Stimulated activated CD4-positive, alpha-beta T cell treated with anti-CD3 and anti-CD28 coated beads, Interleukin-12 subunit alpha, Interleukin-12 subunit beta, amount 100 ng/mL, for 48 hours (primary cell): ENCODE measurements around the gene MON1A.
"Not testable (repeated sequence)": the region's sequence is repeated elsewhere in the genome, so short reads cannot be mapped to it uniquely, and the experiment has no call there.

ENCODE experiments used
- DNase-seq, 3 donors: peaks; one replicate each; pipeline ENCODE4 v3.0.0-alpha.2; 2020; ENCODE audit warnings: low read depth in 2 of 3, low spot score in 1 of 3

Gene MON1A

DNA sequence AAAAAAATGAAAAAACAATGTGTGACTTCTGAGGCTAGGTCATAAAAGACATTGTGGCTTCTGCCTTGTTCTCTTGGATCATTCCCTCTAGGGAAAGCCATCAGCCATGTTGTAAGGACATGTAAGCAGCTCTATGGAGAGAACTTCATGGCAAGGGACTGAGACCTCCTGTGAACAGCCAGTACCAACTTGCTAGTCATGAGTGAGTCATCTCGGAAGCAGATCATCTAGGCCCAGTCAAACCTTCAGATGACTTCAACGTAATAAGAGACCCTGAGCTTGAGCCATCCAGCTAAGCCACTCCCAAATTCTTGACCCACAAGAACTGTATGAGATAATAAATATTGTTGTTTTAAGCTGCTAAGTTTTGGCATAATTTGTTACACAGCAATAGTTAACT lies 4.9 kb downstream of the MON1A start:
- no peak for DNase-seq

DNA sequence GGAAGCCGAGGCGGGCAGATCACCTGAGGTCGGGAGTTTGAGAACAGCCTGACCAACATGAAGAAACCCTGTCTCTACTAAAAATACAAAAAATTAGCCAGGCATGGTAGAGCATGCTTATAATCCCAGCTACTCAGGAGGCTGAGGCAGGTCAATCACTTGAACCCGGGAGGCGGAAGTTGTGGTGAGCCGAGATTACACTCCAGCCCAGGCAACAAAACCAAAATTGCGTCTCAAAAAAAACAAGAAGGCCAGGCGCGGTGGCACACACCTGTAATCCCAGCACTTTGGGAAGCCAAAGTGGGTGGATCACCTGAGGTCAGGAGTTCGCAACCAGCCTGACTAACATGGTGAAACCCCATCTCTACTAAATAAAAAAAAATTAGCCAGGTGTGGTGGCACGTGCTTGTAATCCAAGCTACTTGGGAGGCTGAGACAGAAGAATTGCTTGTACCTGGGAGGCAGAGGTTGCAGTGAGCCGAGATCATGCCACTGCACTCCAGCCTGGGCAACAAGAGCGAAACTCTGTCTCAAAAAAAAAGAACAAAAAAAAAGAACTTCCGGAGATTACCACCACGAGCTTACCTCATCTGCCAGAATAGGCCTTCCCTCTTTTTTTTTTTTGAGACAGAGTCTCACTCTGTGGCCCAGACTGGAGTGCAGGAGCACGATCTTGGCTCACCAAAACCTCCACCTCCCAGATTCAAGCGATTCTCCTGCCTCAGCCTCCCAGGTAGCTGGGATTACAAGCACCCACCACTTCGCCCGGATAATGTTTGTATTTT lies 11.6 kb downstream of the MON1A start:
- not testable (repeated sequence) for DNase-seq

DNA sequence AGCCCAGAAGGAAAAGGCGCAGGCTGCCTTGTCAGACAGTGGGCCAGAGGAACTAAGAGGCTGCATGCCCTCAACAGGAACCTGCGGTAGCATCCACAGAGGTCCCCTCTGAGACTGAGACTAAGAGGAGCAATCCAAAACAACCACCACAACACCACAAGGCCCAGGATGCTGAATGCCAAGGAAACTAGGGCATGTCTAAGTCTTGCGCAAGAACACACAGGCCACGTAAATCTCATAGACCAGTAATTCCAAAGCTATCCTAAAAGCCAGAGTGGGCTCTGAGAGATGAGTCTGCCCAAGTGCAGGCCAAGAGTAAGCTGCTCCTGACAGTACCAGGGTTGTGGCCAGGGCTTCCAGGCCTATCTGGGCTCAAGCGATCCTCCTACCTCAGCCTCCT lies 12.9 kb downstream of the MON1A start:
- DNase-seq = no peak

DNA sequence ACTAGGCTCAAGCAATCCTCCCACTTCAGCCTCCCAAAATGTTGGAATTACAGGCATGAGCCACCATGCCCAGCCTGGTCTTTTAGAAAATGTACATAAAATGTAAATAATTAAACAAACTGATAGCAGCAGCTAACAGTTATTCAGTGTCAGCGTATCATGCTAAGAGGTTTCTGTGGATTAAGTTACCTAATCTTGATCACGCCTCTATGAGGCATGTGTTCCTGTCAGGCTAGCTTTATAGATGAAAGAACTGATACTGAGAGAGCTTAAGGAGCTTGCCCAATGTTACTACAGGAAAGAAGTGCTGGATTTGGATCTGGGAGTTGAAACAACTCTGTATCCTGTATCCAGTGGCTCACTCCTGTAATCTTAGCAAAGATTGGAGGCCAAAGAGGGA lies 14.7 kb downstream of the MON1A start:
- no peak for DNase-seq

DNA sequence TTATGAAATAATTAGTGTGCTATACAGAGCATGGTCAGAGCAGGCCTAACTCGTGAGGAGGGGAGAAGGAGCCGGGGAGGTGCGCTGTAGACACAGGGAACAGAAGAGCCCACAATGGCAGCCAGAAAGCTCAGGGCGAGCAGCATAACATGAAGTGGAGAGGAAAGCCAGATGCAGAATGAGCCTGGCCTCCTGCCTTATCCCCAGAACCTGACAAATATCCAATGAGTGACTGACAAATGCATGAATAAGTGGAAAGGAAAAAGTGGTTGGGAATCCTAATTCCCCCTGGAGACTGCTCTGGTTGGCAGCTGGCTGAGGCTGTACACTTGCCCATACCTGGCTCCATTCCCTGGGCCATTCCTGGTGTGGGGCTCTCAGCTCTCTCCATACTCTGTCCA lies 16.7 kb downstream of the MON1A start:
- no peak for DNase-seq

DNA sequence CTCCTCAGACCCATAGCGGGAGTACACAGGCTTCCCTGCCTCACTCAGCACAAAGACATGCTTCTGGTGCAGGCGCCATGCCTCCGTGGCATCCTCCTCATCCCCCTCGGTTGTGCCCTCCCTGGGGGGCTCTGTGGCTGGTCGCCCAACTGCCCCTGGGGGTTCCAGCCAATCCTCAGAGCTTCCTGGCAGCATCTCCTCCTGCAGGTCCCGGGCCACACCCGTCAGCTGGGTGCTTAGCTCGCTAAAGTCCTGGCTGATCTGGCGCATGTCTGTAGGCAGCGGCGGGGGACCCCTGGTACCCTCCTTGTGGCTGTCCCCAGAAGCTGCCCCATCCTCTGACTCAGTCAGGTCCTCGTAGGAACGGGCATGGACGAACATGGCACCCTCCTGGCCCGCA lies 18.0 kb downstream of the MON1A start:
- no peak for DNase-seq

DNA sequence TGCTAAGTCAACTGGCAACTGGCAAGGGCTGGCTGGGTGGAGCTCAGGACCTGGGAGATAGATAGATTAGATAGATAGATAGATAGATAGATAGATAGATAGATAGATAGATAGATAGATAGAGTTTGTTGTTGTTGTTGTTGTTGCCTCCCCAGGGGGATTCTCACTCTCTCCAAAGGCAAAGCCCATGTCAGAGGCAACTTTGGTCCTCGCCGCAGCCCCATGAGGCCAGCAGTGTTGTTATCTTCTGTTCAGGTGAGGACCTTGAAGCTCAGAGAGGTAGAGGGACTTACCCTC lies 18.5 kb downstream of the MON1A start:
- no peak for DNase-seq

DNA sequence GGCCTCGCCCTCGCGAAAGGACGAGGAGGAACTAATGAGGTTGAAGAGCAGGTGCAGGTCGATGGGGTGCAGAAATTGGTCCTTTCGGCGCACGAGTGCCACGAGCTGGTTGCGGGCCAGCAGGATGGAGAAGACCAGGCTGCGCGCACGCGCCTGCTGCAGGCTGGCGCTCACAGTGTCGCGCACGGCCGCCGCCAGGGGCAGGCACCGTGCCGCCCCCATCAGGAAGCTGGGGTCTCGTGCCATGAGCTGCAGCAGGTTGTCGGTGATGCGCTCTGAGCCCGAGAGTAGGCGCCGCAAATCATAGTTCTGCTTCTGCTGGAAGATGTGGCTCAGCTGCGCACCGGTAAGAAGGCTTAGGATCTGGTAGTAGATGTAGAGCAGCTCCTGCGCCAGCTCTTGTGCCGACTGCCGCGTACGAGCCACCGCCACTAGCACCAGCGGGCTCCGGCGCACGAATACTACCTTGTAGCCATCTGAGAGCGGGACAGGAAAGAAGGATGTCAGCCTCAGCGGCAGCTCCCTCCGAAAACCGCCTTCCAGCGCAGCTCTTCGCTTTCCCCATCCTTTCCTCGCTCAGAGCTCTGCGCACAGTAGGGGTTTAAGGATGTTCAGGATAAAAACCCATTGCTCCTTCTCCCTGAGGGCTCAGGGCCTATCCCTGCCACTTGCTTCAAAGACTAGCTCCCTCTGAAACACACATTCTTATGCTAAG lies 19.0 kb downstream of the MON1A start:
- no peak for DNase-seq

DNA sequence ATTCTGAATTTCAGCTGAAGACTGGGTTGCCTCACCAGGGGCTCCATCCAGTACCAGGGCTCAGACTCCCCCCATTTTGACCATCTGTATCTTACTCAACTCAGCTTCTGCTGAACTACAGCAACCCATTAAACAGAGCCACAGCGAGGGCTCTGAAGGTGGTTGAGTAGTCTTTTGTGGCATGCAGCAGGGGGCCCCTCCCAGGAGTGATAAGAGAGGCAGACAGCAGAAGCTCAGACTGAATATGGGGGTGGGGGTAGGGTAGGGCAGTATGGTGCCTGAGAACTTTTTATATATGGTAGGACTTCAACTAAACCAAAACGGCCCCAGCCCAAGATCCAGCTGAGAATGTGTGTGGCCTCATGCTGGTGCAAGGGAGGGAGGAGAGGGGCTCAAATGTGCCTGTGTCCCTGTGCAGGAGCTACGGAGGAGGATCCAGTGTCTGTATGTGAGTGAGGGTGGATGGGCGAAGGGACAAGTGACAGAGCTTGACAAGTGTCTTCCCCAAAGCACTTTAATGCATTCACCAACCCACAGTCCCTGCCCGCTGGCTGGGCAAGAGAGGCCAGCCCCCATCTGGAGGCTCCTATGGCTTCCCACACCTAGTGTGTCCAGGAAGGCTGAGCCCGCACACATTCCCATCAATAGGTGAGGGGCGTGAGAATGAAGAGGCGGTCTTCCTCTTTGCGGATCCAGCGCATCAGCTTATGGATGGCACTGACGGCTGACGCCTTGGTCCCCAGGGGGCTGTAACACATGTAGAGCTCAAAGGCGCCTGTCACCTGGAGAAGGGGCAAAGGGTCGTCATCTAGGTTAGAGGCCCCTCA lies 21.0 kb downstream of the MON1A start:
- no peak for DNase-seq

DNA sequence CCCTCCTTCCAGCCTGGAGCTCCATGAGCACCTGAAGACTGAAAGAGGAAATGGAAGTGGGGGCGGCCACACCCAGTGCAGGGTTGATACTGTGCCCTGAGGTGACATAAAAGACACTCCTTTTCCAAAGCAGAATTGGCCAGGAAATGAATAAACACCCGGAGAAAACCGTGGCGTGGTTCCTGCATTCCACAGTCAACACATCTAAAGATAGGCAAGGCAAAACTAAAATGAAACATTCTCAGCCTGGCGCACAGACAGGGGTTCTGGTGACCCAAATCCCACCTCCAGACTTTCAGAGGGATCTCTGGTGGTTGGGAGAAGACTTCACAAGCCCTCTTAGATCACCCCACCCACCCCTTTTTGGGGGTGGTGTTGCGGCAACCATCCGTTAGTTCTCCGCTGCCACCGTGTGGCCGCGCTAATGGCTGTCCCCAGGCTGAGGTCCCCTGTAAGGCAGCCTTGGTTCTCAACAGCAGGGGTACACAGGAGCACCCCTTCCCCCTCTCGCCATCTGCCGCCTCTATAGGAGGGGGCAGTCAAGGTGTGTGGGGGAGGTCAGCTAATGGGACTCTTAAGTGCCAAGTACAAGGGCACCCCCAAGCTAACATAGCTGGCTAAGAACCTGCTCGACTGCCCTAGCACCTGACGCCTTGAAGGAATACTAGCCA lies 23.4 kb downstream of the MON1A start:
- DNase-seq = peak; percentile 30 to 43 (median 40)

DNA sequence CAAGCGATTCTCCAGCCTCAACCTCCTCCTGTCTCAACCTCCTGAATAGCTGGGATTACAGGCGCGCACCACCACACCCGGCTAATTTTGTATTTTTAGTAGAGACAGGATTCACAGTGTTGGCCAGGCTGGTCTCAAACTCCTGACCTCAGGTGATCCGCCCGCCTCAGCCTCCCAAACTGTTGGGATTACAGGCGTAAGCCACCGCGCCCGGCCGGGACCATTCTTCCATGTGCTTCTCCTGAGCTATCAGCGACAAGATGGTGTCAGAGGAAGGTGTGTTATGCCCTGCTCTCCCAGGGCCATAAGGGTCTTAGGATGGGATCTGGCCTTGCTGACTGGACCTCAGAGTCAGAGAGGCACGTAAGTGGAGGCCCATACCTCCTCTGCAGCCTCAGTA lies 25.2 kb downstream of the MON1A start:
- DNase-seq = not testable (repeated sequence)

DNA sequence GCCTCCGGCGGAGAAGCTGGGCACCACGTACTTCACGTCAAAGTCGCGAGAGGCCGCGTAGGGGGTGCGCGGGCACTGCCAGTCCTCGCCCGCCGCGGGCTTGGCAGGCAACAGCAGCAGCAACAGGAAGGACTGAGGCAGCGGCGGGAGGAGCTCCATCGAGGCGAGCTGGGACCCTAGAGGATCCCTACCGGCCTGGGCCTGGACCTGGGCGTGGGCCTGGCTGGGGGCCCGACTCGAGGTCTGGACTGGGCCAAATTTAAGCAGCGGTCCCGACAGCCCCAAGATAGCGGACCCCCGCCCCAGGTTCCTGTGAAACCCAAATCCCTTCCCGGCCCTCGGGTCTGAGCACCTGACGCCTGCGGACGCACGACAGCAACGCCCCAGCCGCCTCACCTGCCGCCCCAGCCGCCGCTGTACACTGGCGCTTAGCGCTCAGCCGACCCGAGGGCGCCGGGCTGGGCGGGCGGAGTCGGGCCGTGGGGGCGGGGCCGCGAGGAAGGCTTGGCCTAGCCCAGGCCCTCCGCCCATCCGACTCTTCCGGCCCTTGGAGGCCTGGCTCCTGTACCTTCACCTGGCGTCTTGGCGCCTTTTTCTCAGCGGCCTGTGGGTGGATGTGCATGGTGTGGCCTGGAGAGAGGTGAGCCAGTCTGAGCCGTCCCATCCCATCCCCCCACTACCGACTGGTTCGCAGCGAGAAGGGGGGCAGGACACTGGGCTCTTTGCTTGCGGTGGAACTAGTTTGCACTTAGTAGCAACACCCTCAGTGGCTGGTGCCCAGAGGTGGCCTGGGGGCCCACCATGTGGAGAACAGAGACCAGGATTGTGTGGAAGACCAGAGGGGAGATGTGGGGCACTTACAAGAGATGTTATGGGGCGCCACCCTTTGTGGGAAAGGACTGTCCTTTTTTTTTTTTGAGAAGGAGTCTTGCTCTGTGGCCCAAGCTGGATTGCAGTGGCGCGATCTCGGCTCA lies 25.9 kb downstream of the MON1A start, which contains the start of gene MST1R:
MST1R (minus strand) TSS at position 423 of the 974 bp plus-strand sequence; CDS start at position 159, 264 bp downstream.
- DNase-seq = peak; percentile 72 to 81 (median 78)

DNA sequence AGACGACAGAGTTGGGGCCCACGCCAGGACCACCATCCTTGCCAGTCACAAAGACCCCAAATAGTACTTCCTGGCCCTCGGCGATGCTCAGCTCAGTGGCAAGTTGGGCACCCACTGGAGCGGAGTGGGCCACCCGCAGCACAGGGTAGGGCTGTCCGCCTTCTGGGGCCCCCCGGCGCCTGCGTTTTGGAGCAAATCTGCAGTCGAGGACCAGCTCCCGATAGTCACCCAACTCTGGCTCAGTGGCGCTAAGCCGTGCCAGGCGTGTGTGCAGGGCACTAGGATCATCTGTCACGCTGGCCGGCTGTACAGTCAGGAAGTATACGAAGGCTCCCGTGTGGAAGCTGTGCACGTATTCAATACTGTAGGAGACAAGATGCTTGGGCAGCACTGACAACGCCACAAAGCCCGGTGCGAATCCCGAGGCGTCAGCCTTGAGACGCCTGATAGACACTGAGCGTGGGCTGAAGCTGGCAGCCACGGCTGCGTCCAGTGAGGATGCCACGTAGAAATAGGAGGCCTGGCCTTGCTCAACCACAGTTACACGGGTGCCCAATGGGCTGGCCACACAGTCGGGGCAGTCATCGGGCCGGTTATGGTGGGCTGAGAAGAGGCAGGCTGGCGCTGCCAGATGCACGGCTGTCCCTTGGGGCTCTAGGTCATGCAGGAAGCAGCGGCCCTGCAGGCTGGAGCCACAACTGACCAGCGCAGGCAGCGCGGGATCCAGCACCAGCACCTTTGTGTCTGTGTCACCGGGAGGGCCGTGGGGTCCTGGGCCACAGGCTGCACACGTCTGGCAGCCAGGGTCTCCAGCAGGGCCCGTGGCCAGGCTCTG lies 26.9 kb downstream of the MON1A start:
- DNase-seq = no peak

DNA sequence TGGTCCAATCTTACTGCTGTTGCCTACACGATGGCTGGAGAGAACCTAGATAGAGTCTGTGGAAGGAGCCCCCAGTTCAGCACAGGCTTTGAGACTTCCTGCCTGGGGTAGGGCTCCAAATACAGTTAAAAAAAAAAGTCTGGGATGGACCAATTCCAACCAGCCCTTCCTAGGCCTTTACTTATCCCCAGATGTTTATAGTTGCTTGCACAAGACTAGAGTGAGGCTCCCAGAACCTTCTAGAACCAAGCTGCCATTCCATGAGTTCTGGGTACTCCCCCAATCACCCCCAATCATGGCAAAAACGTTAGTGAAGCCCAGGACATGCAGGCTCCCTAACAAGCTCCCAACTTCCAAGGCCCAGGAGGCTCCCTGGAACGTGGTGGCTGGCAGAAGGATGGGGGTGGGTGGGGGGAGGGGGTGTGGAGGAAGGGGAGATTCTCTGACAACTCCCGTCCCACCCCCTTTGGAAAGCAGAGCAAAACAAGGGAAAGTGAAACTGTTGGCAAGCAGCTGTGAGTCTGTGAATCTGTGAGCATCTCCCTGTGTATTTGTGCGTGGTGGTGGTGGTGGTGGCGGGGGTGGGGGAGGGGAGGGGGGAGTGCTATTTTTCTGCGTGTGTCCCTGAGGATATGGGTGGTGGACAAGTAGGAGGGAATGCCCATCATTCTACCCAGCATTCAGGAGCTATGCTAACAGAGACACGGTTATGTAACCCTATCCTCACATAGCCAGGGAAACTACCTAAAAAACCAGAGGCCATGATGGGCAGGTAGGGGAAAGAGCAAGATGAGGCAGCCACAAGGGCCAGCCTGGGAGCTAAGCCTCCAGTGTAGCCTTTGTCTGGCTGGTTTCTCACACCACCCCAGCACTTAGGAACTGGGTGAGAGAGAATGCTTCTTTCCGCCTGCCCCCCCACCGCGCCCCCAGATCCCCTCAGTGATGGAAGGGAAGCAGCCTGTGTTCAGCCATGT lies 28.0 kb downstream of the MON1A start:
- no peak for DNase-seq

DNA sequence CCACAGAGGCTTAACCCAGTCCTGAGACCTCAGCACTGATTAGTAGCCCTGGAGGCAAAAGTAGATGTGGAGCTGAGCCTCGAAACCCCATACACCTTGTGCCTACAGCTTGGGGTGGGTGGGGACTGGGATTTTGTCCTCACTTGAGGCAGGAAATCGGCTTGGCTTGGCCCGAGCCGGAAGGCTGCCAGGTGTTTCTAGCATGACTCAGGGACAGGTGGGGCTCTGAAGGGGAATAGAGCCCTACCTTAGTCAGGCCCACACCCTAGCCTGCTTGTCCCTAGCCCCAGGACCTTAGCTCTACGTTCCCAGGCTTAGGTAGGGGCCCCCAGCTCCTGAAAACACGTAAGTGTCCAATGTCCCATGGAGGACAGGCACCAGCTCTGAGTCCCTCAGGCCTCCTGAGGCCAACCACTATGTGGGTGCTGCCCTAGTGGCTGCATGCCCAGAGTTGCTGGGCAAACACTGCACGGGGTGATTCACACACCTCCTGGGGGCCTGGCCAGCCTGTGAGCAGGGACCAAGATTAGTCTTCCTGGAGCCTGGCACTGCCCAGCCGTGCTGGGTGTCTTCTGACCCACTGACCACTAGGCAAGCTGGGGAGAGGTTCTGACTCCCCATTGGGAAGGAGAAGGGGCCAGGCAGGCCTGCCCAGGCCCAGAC lies 29.0 kb downstream of the MON1A start:
- no peak for DNase-seq

DNA sequence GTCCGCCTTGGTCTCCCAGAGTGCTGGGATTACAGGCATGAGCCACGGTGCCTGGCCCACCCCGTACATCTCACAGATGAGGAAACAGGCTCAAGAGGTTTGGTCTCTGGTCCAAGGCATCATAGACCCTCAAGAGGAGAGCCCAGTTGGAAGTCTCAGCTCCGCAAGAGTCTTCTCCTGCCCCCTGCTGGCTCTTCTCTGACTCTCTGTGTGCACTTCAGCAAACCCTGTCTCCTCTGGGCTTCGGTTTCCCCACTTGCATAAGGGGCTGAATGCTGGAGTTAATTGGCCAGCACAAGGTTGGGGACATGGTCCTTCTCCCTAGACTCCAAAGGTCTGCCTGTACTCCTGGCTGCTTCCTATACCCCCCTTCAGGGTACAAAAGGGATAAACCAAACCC lies 29.8 kb downstream of the MON1A start:
- DNase-seq = no peak

DNA sequence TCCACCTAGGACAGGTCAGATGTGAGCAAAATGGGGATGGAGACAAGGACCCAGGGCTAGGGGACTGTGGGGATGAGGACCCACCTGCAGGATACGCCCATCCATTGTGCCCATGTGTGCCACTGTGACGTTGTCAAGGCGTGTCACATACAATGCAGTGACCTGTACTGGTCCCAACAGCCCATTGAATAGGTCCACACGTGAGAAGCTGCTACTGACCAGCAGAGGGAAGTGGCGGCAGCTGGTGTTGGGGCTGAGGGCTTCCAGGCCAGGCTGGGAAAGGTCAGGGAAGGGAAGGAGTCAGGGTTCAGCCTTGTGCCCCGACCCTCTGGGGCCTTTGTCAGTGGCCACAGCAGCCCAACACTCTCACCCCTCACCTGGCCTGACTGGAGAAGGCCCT lies 30.6 kb downstream of the MON1A start:
- no peak for DNase-seq

DNA sequence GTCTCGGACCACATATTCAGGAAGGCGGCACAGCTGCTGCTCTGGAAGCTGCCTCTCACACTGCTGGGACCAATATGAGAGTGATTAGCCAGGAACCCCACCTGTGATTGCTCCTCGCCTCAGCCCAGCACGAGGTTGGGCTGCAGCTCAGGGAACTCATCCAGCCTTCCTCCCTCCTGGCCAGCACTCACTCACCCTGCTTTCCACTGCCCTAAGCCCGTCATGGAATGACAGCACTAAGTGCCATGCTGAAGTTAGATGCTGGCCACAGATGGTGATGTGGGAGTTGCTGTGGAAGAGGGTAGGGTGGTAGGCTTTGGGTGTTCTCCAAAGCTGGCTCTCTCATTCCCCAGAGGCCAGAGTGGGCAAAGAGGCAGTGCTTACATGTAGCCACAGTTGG lies 33.3 kb downstream of the MON1A start:
- DNase-seq = no peak
